ENCODE data around the gene RPA1.

DNA sequence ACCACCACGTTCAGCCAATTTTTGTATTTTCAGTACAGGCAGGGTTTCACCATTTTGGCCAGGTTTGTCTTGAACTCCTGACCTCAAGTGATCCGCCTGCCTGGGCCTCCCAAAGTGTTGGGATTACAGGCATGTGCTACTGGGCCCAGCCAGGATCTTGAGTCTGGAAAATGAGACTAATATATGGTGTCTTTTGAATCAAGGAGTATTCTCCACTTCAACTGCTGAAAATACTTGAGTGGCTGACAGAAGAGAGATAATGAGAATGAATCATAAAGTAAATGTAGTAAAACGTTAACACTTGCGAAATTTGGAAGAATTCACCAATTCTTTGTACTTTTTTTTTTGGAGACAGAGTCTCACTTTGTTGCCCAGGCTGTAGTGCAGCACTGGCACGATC, 16.7 kb upstream of the RPA1 start:
- TF ChIP-seq, protein P1, sequence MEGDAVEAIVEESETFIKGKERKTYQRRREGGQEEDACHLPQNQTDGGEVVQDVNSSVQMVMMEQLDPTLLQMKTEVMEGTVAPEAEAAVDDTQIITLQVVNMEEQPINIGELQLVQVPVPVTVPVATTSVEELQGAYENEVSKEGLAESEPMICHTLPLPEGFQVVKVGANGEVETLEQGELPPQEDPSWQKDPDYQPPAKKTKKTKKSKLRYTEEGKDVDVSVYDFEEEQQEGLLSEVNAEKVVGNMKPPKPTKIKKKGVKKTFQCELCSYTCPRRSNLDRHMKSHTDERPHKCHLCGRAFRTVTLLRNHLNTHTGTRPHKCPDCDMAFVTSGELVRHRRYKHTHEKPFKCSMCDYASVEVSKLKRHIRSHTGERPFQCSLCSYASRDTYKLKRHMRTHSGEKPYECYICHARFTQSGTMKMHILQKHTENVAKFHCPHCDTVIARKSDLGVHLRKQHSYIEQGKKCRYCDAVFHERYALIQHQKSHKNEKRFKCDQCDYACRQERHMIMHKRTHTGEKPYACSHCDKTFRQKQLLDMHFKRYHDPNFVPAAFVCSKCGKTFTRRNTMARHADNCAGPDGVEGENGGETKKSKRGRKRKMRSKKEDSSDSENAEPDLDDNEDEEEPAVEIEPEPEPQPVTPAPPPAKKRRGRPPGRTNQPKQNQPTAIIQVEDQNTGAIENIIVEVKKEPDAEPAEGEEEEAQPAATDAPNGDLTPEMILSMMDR (IDR thresholded peaks at IDR 0.05): no peak
- TF ChIP-seq POLR2A (IDR thresholded peaks at IDR 0.05): no peak
